Karpas-422 (cell line): Measurements from ENCODE around the gene AIG1. TPM values are rescaled to one million over a fixed set of nuclear protein-coding genes. Genes with fewer than 3 reads are reported as not detected.

Experiments
- DNase-seq: peaks from one replicate; pipeline ENCODE4 v3.0.0-alpha.2; 2015
- H2AFZ ChIP-seq: fragments of 200-600 bp; sonication (generic); 2 replicates; pipeline ENCODE4 v1.6.1; 2014; ENCODE audit warnings: antibody characterized with exemption, low read length, mixed read lengths
- H3K27ac ChIP-seq: fragments of 200-600 bp; sonication (generic); 2 replicates; pipeline ENCODE4 v1.5.1; 2014; ENCODE audit warnings: mild to moderate bottlenecking, low read length, moderate library complexity
- H3K27me3 ChIP-seq: fragments of 200-600 bp; sonication (generic); 2 replicates; pipeline ENCODE4 v1.6.1; 2014; ENCODE audit warnings: low read length, mixed read lengths
- H3K36me3 ChIP-seq: fragments of 200-600 bp; sonication (generic); 2 replicates; pipeline ENCODE4 v1.6.1; 2014; ENCODE audit warnings: low read length, mixed read lengths; ENCODE audit not compliant: insufficient read depth
- H3K4me1 ChIP-seq: fragments of 200-600 bp; sonication (generic); 2 replicates; pipeline ENCODE4 v1.6.1; 2014; ENCODE audit warnings: mild to moderate bottlenecking, low read length, mixed read lengths
- H3K4me2 ChIP-seq: fragments of 200-600 bp; sonication (generic); 2 replicates; pipeline ENCODE4 v1.6.1; 2014; ENCODE audit warnings: low read length, low read depth, mild to moderate bottlenecking; ENCODE audit not compliant: poor library complexity, severe bottlenecking
- H3K4me3 ChIP-seq: fragments of 200-600 bp; sonication (generic); 2 replicates; pipeline ENCODE4 v1.5.1; 2014; ENCODE audit warnings: mild to moderate bottlenecking, antibody characterized with exemption, low read length, mixed read lengths
- H3K79me2 ChIP-seq: fragments of 200-600 bp; sonication (generic); 2 replicates; pipeline ENCODE4 v1.6.1; 2014; ENCODE audit warnings: mild to moderate bottlenecking, low read length, mixed read lengths
- H3K9ac ChIP-seq: fragments of 200-600 bp; sonication (generic); 2 replicates; pipeline ENCODE4 v1.6.0; 2014; ENCODE audit warnings: low read length
- H3K9me2 ChIP-seq: fragments of 200-600 bp; sonication (generic), shearing (Covaris generic); replicated peaks from 2 replicates; pipeline ENCODE4 v1.6.0; 2014; ENCODE audit warnings: mild to moderate bottlenecking, low read length, moderate library complexity; ENCODE audit not compliant: insufficient read depth
- H3K9me3 ChIP-seq: fragments of 300-700, 200-600 bp; sonication (generic); 2 replicates; pipeline ENCODE4 v1.6.1; 2014; ENCODE audit warnings: low read length, mixed read lengths
- H4K20me1 ChIP-seq: fragments of 200-600 bp; sonication (generic); 2 replicates; pipeline ENCODE4 v1.6.1; 2014; ENCODE audit warnings: mild to moderate bottlenecking, antibody characterized with exemption, low read length, low read depth; ENCODE audit not compliant: insufficient read depth
- total RNA-seq: library from RNA; depleted of rRNA; stranded (reverse); fragments of >200 nt; shearing (Covaris generic); gene quantifications from 2 replicates; pipeline ENCODE4 v1.2.3, GENCODE V29; 2014; ENCODE audit warnings: low replicate concordance

The AIG1 gene
- total RNA-seq, 1 experiment from 2014 or later: 10.2 TPM

DNA sequence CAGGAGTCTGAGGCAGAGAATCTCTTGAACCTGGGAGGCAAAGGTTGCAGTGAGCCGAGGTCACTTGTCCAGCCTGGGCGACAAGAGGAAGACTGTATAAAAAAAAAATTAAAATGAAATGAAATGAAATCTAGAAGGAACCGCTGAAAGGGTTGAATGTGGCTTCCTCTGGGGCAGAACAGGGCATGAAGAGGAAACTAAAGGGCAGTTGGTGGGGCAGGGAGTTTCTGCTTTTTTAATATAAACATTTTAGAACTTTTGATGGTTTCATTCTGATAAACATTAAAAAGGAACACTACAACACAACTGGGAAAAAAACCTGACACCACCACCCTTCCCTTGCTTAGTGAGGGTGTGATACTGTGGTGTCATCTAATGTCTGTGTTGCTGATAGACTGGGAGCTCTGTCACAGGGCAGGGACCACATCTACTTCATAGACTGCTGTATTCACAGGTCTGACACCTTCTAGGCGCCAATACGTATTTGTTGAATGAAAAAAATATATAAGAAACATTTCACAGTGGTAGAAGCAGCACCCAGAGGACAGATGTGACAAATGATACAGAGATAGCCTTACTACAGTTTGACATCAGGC, 260.9 kb downstream of the AIG1 start:
- no peak overlapping the region for H3K9ac ChIP-seq

GRCh38 chr6:143322386-143322785, 261.7 kb downstream of the AIG1 start:
- no peaks in the 10 kb centered on the region for H3K9me3 ChIP-seq
- H4K20me1 ChIP-seq: no peaks in the 10 kb centered on the region
- H3K4me3 ChIP-seq: no peak overlapping the region
- H3K4me2 ChIP-seq: no peak overlapping the region
- no peak for DNase-seq
- H2AFZ ChIP-seq: no peak overlapping the region
- no peak overlapping the region for H3K9ac ChIP-seq
- no peaks in the 10 kb centered on the region for H3K36me3 ChIP-seq
- H3K79me2 ChIP-seq: no peaks in the 10 kb centered on the region
- H3K27ac ChIP-seq: no peak overlapping the region
- H3K27me3 ChIP-seq: no peaks in the 10 kb centered on the region; the same call in 1 of the 2 replicates
- no peaks in the 10 kb centered on the region for H3K9me2 ChIP-seq
- H3K4me1 ChIP-seq: no peaks in the 10 kb centered on the region

More for the DNA sequence above, 260.9 kb downstream of the AIG1 start:
- Histone ChIP-seq H2AFZ (no peak overlapping the region), H4K20me1 (no peaks in the 10 kb centered on the region), H3K4me2 (no peak overlapping the region), H3K27me3 (no peaks in the 10 kb centered on the region), H3K9me3 (no peaks in the 10 kb centered on the region), H3K79me2 (no peaks in the 10 kb centered on the region), H3K36me3 (no peaks in the 10 kb centered on the region), H3K9me2 (no peaks in the 10 kb centered on the region), H3K27ac (no peak overlapping the region), H3K4me3 (no peak overlapping the region), H3K4me1 (no peaks in the 10 kb centered on the region)
- no peak for DNase-seq

GRCh38 chr6:143323729-143324470, 263.2 kb downstream of the AIG1 start:
- DNase-seq: no peak
- H3K9me2 ChIP-seq: no peaks in the 10 kb centered on the region
- no peaks in the 10 kb centered on the region for H3K36me3 ChIP-seq
- H3K4me1 ChIP-seq: no peaks in the 10 kb centered on the region
- no peak overlapping the region for H3K27ac ChIP-seq
- H3K9ac ChIP-seq: no peak overlapping the region
- H4K20me1 ChIP-seq: no peaks in the 10 kb centered on the region
- no peaks in the 10 kb centered on the region for H3K79me2 ChIP-seq
- H3K4me3 ChIP-seq: no peak overlapping the region
- no peaks in the 10 kb centered on the region; the same call in 1 of the 2 replicates for H3K27me3 ChIP-seq
- H3K9me3 ChIP-seq: no peaks in the 10 kb centered on the region
- no peak overlapping the region for H2AFZ ChIP-seq
- no peak overlapping the region for H3K4me2 ChIP-seq

DNA sequence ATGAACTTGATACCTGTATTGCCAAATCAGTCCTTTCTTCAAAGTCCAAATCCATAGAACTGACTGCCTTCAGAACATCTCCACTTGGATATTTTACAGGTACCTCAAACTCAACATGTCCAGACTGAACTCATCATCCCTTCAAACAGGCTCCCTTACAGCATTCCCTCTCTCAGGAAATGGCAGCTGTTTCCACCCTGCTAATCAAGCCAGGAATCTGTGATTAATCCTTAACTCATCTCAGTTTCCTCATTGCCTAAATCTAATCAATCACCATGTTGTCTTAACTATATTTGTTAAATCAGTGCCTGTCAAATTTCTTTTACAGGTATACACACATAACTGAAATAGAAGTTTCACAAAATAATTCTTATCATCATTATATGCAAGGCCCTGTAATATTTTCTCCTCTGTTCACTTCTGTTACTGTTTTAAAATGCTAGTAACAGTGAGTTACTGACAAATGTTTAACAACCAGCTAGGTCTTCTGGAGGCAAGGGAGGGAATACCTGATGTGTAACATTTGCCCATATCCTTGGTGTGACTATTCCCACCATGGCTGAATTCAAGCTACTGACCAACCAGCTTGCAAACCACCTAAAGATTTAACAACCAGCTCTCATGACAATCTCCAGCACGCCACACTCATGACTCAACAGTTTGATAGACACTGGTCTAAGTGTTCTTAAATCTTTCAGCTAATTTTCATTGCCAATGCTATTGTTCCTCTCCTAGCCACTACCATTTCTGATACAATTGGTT, 264.9 kb downstream of the AIG1 start:
- no peaks in the 10 kb centered on the region for H3K9me2 ChIP-seq
- no peaks in the 10 kb centered on the region for H3K9me3 ChIP-seq
- DNase-seq: no peak
- no peak overlapping the region for H3K4me3 ChIP-seq
- no peak overlapping the region for H3K4me2 ChIP-seq
- no peak overlapping the region for H3K27ac ChIP-seq
- H3K79me2 ChIP-seq: no peaks in the 10 kb centered on the region
- no peak overlapping the region for H3K9ac ChIP-seq
- H3K36me3 ChIP-seq: no peaks in the 10 kb centered on the region
- no peaks in the 10 kb centered on the region for H3K4me1 ChIP-seq
- H4K20me1 ChIP-seq: no peaks in the 10 kb centered on the region
- H3K27me3 ChIP-seq: no peaks in the 10 kb centered on the region; the same call in 1 of the 2 replicates
- H2AFZ ChIP-seq: no peak overlapping the region

DNA sequence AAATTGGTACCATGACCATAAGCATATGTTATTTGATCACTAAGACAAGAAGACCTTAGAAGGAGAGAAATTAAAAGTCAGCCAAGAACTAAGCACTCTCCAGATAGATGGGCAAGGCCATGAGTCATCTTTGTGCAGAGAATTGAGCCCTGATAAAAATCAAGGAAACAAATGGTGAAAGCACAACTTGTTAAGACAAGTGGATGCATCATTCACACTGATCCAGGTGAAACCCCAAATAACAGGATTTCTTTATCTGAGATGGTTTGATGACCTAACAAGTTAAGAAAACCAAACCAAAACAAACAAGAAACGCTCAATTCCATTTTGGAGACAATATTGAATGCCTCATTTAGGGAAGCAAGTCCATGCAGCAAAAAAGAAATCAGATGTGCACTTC, 268.2 kb downstream of the AIG1 start:
- no peak overlapping the region for H3K4me2 ChIP-seq
- H3K27me3 ChIP-seq: no peaks in the 10 kb centered on the region; the same call in 1 of the 2 replicates
- no peak overlapping the region for H3K4me3 ChIP-seq
- H3K9ac ChIP-seq: no peak overlapping the region
- no peaks in the 10 kb centered on the region for H3K9me2 ChIP-seq
- H3K4me1 ChIP-seq: no peaks in the 10 kb centered on the region
- no peaks in the 10 kb centered on the region for H3K9me3 ChIP-seq
- no peaks in the 10 kb centered on the region for H3K36me3 ChIP-seq
- H4K20me1 ChIP-seq: no peaks in the 10 kb centered on the region
- no peak overlapping the region for H2AFZ ChIP-seq
- no peak for DNase-seq
- H3K79me2 ChIP-seq: no peaks in the 10 kb centered on the region
- no peak overlapping the region for H3K27ac ChIP-seq

- no peaks in the 10 kb centered on the region for H3K79me2 ChIP-seq
- H3K27ac ChIP-seq: no peak overlapping the region
- H3K9me3 ChIP-seq: no peaks in the 10 kb centered on the region
- no peak overlapping the region for H3K4me2 ChIP-seq
- no peaks in the 10 kb centered on the region for H3K4me1 ChIP-seq
- H3K9me2 ChIP-seq: no peaks in the 10 kb centered on the region
- no peak for DNase-seq
- no peaks in the 10 kb centered on the region; the same call in 1 of the 2 replicates for H3K27me3 ChIP-seq
- no peak overlapping the region for H2AFZ ChIP-seq
- H4K20me1 ChIP-seq: no peaks in the 10 kb centered on the region
- no peak overlapping the region for H3K4me3 ChIP-seq
- no peaks in the 10 kb centered on the region for H3K36me3 ChIP-seq
- H3K9ac ChIP-seq: no peak overlapping the region
These were observed 268.6 kb downstream of the AIG1 start for GRCh38 chr6:143329323-143329722.

- Histone ChIP-seq H3K4me3 (no peak overlapping the region), H3K79me2 (no peaks in the 10 kb centered on the region), H3K27me3 (no peaks in the 10 kb centered on the region; the same call in 1 of the 2 replicates), H3K9ac (no peak overlapping the region), H2AFZ (no peak overlapping the region), H3K27ac (no peak overlapping the region), H3K9me3 (no peaks in the 10 kb centered on the region), H4K20me1 (no peaks in the 10 kb centered on the region), H3K36me3 (no peaks in the 10 kb centered on the region), H3K4me1 (no peaks in the 10 kb centered on the region), H3K9me2 (no peaks in the 10 kb centered on the region), H3K4me2 (no peak overlapping the region)
- DNase-seq: no peak
These were observed 270.7 kb downstream of the AIG1 start for GRCh38 chr6:143331362-143331761.

GRCh38 chr6:143332153-143332845, 271.6 kb downstream of the AIG1 start:
- Histone ChIP-seq H3K79me2 (no peaks in the 10 kb centered on the region), H3K4me2 (no peak overlapping the region)
- DNase-seq: no peak

More at GRCh38 chr6:143332153-143332845, 271.6 kb downstream of the AIG1 start:
- no peaks in the 10 kb centered on the region for H3K9me3 ChIP-seq
- H2AFZ ChIP-seq: no peak overlapping the region
- no peak overlapping the region for H3K27ac ChIP-seq
- H4K20me1 ChIP-seq: no peaks in the 10 kb centered on the region
- H3K36me3 ChIP-seq: no peaks in the 10 kb centered on the region
- H3K9me2 ChIP-seq: no peaks in the 10 kb centered on the region
- no peak overlapping the region for H3K9ac ChIP-seq
- no peaks in the 10 kb centered on the region for H3K4me1 ChIP-seq
- H3K27me3 ChIP-seq: no peaks in the 10 kb centered on the region
- H3K4me3 ChIP-seq: no peak overlapping the region
